Measurements from ENCODE around the gene DHX58.

DNA sequence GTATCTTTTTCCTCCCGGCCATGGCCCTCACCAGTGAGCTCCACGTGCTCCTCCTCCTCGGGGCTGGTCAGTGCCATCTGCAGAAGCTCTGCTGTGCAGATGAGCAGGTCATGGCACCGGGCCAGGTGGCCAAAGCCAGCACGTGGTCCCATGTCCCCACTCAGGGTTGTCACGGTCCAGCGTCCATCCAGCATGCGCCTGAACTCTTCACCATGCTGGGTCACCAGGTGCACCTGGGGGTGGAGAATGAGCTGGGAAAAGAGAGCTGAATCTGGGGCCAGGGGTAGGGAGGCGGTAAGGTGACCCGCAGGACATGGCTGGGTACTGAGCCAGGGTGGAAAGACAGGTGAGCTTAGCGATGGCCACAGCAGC, 1.3 kb downstream of the DHX58 start:
- TF ChIP-seq, protein P1, sequence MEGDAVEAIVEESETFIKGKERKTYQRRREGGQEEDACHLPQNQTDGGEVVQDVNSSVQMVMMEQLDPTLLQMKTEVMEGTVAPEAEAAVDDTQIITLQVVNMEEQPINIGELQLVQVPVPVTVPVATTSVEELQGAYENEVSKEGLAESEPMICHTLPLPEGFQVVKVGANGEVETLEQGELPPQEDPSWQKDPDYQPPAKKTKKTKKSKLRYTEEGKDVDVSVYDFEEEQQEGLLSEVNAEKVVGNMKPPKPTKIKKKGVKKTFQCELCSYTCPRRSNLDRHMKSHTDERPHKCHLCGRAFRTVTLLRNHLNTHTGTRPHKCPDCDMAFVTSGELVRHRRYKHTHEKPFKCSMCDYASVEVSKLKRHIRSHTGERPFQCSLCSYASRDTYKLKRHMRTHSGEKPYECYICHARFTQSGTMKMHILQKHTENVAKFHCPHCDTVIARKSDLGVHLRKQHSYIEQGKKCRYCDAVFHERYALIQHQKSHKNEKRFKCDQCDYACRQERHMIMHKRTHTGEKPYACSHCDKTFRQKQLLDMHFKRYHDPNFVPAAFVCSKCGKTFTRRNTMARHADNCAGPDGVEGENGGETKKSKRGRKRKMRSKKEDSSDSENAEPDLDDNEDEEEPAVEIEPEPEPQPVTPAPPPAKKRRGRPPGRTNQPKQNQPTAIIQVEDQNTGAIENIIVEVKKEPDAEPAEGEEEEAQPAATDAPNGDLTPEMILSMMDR (IDR thresholded peaks at IDR 0.05), result no peak
- no peak for TF ChIP-seq POLR2AphosphoS5 (IDR thresholded peaks at IDR 0.05; ENCODE audit: low read depth, low read length)
